Measurements from ENCODE around the gene CNOT1.

Gene CNOT1

DNA sequence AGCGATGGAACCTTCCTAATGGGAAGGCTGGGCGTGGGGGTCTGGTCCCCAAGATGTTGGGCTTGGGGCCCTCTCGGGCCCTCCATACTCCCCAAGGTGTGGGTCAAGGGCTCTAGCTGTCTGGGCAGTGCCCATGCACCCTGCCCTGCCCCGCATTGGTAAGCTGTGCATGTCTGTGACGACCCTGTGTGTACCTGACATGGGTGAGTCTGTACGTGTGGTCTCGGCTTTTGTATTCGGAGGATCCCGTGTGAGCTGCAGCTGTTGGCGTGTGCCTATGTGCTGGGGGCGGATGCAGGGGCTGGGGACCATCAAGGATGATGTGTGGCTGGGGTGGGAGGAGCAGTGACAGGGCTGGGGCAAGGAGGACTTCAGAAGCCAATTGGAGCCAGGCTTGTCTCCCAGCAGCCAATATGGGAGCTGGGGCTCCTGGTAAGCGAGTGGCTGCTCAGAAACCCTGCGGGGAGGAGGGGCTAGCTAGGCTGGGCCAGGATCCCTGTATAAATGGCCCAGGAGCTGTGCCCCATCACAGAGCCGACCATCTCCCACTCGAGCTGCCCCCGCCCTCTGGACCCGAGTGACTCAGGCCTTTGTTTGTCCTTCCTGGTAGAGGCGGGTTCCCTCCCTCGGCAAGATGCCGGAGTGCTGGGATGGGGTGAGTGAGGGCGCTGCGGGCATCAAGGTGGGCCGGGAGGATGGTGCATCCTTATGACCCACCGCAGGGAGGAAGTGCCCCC lies 129.8 kb downstream of the CNOT1 start, which contains the start of gene NDRG4:
Gene NDRG4, plus strand, starts transcription at position 529 of the 737 bp plus-strand sequence. Its CDS starts 106 bp downstream, at position 635.
- no peak for TF ChIP-seq CTCF (IDR thresholded peaks at IDR 0.05; ENCODE audit: insufficient read depth, low read depth, low read length, missing control alignments)
- peak; percentile 88 for DNase-seq (ENCODE audit: low read depth)
- peak within 1 kb of the TSS; percentile 35 for H3K4me3 ChIP-seq (ENCODE audit: low read length)

DNA sequence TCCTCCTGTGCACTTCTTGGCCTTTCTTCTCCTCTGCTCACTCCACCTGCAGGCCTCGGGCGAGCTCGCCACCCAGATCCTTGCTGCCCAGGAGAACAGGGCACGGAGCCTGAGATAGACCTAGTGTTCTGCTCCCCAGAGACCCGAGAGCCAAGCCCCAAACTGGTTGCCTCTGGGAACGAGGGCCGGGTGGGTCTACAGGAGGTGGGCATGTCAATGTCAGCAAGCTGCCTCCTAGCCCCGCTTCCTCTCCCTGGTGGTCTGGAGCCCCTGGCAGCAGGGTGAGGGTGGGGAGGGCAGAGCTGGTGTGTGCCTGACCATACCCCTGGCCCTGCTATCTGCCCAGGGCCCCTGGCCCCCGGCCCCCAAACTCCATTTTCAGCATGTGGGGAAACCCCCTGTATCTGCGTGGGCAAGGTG lies 130.5 kb downstream of the CNOT1 start:
- no peak for TF ChIP-seq CTCF (IDR thresholded peaks at IDR 0.05; ENCODE audit: insufficient read depth, low read depth, low read length, missing control alignments)
- H3K4me3 ChIP-seq (ENCODE audit: low read length): no peak overlapping the region
- no peak for DNase-seq (ENCODE audit: low read depth)

- no peak overlapping the region for H3K4me3 ChIP-seq (ENCODE audit: low read length)
- TF ChIP-seq CTCF (IDR thresholded peaks at IDR 0.05; ENCODE audit: insufficient read depth, low read depth, low read length, missing control alignments): no peak
- no peak for DNase-seq (ENCODE audit: low read depth)
Measured at GRCh38 chr16:58498341-58499091, 131.1 kb downstream of the CNOT1 start.

- no peak for DNase-seq (ENCODE audit: low read depth)
- no peak for TF ChIP-seq CTCF (IDR thresholded peaks at IDR 0.05; ENCODE audit: insufficient read depth, low read depth, low read length, missing control alignments)
- no peak overlapping the region for H3K4me3 ChIP-seq (ENCODE audit: low read length)
Measured at GRCh38 chr16:58497935-58498334, 131.7 kb downstream of the CNOT1 start.

GRCh38 chr16:58497468-58497867 lies 132.2 kb downstream of the CNOT1 start:
- H3K4me3 ChIP-seq (ENCODE audit: low read length): no peak overlapping the region
- DNase-seq (ENCODE audit: low read depth): no peak
- no peak for TF ChIP-seq CTCF (IDR thresholded peaks at IDR 0.05; ENCODE audit: insufficient read depth, low read depth, low read length, missing control alignments)

GRCh38 chr16:58495521-58496331 lies 133.9 kb downstream of the CNOT1 start:
- H3K4me3 ChIP-seq (ENCODE audit: low read length): no peak overlapping the region
- DNase-seq (ENCODE audit: low read depth): no peak
- no peak for TF ChIP-seq CTCF (IDR thresholded peaks at IDR 0.05; ENCODE audit: insufficient read depth, low read depth, low read length, missing control alignments)
